HEK293 (cell line): ENCODE results near the gene ZFYVE21.

Experiments
- BCL11A ChIP-seq: fragments of 450-650 bp; formaldehyde crosslinking; IDR thresholded peaks from 2 replicates; pipeline ENCODE4 v1.5.1; 2016; ENCODE audit warnings: low read depth, missing biosample characterization, missing genetic modification characterization
- YY1 ChIP-seq: fragments of 450-650 bp; formaldehyde crosslinking; IDR thresholded peaks from 2 replicates; pipeline ENCODE4 v1.5.1; 2018; ENCODE audit warnings: missing biosample characterization, missing genetic modification characterization
- ZNF140 ChIP-seq: fragments of 450-650 bp; formaldehyde crosslinking; IDR thresholded peaks from 2 replicates; pipeline ENCODE4 v1.5.1; 2016; ENCODE audit warnings: missing biosample characterization, missing genetic modification characterization
- ZNF416 ChIP-seq: fragments of 450-650 bp; formaldehyde crosslinking; IDR thresholded peaks from 2 replicates; pipeline ENCODE4 v1.5.1; 2016; ENCODE audit warnings: missing biosample characterization, missing genetic modification characterization
- ZXDB ChIP-seq: fragments of 450-650 bp; formaldehyde crosslinking; IDR thresholded peaks from 2 replicates; pipeline ENCODE4 v1.5.1; 2016; ENCODE audit warnings: missing biosample characterization, missing genetic modification characterization
- TF ChIP-seq, protein P1 (sequence below): fragments of 450-650 bp; formaldehyde crosslinking; IDR thresholded peaks from 2 replicates; pipeline ENCODE4 v1.5.1; 2016; ENCODE audit warnings: missing biosample characterization, missing genetic modification characterization
- TF ChIP-seq, protein P2 (sequence below): fragments of 450-650 bp; formaldehyde crosslinking; IDR thresholded peaks from 2 replicates; pipeline ENCODE4 v1.5.1; 2016; ENCODE audit warnings: missing biosample characterization, missing genetic modification characterization
- TF ChIP-seq, protein P3 (sequence below): fragments of 450-650 bp; formaldehyde crosslinking; IDR thresholded peaks from 2 replicates; pipeline ENCODE4 v1.5.1; 2016; ENCODE audit warnings: missing biosample characterization, missing genetic modification characterization

DNA sequence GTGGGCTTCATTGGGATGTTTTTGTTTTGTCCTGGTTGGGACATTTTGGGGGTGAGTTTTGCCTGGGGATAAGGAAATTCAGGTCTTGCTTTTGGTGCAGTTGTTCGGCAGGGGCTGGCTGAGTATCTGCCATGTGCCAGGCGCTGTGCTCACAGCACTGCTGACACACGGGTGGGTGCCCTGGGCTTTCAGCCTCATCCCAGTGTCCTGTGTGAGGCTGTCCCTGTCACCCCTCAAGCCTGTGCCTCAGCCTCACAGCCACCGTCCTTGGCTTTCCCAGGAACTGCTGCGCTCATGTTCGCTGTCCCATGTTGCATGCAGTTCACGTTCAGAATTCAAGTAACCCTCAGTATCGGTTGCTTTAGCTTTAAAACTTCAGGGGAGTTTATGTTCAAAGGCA is 25.3 kb upstream of the ZFYVE21 start:
- TF ChIP-seq BCL11A (no peak), ZNF140 (tag by site-specific recombination) (no peak), ZXDB (tag by site-specific recombination) (no peak), ZNF416 (no peak), YY1 (no peak)
- TF ChIP-seq, protein P1, sequence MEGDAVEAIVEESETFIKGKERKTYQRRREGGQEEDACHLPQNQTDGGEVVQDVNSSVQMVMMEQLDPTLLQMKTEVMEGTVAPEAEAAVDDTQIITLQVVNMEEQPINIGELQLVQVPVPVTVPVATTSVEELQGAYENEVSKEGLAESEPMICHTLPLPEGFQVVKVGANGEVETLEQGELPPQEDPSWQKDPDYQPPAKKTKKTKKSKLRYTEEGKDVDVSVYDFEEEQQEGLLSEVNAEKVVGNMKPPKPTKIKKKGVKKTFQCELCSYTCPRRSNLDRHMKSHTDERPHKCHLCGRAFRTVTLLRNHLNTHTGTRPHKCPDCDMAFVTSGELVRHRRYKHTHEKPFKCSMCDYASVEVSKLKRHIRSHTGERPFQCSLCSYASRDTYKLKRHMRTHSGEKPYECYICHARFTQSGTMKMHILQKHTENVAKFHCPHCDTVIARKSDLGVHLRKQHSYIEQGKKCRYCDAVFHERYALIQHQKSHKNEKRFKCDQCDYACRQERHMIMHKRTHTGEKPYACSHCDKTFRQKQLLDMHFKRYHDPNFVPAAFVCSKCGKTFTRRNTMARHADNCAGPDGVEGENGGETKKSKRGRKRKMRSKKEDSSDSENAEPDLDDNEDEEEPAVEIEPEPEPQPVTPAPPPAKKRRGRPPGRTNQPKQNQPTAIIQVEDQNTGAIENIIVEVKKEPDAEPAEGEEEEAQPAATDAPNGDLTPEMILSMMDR (tag by site-specific recombination), result no peak
- TF ChIP-seq, protein P2, sequence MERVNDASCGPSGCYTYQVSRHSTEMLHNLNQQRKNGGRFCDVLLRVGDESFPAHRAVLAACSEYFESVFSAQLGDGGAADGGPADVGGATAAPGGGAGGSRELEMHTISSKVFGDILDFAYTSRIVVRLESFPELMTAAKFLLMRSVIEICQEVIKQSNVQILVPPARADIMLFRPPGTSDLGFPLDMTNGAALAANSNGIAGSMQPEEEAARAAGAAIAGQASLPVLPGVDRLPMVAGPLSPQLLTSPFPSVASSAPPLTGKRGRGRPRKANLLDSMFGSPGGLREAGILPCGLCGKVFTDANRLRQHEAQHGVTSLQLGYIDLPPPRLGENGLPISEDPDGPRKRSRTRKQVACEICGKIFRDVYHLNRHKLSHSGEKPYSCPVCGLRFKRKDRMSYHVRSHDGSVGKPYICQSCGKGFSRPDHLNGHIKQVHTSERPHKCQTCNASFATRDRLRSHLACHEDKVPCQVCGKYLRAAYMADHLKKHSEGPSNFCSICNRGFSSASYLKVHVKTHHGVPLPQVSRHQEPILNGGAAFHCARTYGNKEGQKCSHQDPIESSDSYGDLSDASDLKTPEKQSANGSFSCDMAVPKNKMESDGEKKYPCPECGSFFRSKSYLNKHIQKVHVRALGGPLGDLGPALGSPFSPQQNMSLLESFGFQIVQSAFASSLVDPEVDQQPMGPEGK (tag by site-specific recombination), result no peak
- TF ChIP-seq, protein P3, sequence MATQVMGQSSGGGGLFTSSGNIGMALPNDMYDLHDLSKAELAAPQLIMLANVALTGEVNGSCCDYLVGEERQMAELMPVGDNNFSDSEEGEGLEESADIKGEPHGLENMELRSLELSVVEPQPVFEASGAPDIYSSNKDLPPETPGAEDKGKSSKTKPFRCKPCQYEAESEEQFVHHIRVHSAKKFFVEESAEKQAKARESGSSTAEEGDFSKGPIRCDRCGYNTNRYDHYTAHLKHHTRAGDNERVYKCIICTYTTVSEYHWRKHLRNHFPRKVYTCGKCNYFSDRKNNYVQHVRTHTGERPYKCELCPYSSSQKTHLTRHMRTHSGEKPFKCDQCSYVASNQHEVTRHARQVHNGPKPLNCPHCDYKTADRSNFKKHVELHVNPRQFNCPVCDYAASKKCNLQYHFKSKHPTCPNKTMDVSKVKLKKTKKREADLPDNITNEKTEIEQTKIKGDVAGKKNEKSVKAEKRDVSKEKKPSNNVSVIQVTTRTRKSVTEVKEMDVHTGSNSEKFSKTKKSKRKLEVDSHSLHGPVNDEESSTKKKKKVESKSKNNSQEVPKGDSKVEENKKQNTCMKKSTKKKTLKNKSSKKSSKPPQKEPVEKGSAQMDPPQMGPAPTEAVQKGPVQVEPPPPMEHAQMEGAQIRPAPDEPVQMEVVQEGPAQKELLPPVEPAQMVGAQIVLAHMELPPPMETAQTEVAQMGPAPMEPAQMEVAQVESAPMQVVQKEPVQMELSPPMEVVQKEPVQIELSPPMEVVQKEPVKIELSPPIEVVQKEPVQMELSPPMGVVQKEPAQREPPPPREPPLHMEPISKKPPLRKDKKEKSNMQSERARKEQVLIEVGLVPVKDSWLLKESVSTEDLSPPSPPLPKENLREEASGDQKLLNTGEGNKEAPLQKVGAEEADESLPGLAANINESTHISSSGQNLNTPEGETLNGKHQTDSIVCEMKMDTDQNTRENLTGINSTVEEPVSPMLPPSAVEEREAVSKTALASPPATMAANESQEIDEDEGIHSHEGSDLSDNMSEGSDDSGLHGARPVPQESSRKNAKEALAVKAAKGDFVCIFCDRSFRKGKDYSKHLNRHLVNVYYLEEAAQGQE (tag by site-specific recombination), result no peak
